ENCODE results near the gene CDRT4.

CDRT4 gene

DNA sequence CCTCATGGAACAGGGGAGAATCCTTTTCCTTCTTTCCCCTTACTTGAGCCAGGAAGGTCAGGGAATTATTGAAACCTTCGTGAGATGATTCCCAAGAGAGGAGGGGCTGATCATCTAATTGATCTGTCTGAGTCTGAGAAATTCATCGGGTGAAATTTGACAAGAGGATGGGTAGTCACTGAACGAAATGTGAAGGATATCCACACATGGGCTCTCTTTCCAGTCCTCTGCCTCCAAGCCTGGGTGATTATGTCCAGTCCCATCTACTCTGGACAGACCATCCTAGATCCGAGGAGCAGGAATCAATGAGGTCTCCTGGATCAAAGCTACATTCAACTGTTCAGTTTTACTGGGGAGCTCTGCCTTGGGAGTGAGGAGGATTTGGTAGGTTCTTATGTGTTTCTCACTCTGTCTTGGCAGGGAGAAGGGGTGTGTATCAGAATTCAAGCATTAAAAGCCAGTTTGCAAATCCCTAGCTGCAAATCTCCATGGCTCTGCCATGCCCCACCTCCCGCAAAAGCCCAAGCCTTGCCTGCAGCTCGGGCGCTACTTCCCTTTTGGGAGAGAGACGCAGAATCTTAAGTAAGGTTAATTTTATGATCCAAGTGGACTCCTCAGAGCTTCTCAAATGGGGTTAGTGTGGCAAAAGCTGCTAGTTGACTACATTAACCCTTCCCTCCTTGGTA, 78.9 kb downstream of the CDRT4 start:
- DNase-seq, result no peak

DNA sequence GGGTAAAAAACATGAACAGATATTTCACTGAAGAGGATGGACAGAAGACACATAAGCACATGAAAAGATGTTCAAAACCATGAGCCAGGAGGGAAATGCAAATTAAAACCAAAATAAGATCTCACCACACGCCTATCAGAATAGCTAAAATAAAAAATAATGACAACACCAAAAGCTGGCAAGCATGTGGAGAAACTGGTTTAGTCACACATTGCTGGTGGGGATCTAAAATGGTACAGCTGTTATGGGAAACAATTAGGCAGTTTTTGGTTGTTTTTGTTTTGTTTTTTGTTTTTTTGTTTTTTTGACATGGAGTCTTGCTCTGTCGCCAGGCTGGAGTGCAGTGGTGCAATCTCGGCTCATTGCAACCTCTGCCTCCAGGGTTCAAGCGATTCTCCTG, 81.3 kb downstream of the CDRT4 start:
- DNase-seq, result no peak

Measured in inflammatory macrophage treated with lipopolysaccharide for 4 hours (primary cell).